Trophoblast cell (in vitro differentiated cells and primary cell): ENCODE measurements around the gene IL1R1.

Source experiments
- DNase-seq, 2 donors: peaks; one replicate each; pipeline ENCODE4 v3.0.0-alpha.2; 2016
- H2AFZ ChIP-seq: 2 replicates; pipeline ENCODE4 v1.6.1; 2013; ENCODE audit warnings: low read length, moderate library complexity, mild to moderate bottlenecking; ENCODE audit not compliant: insufficient read depth, poor library complexity
- H2AK5ac ChIP-seq: 2 replicates; pipeline ENCODE4 v1.6.1; 2013; ENCODE audit warnings: mild to moderate bottlenecking, low read length
- H2BK120ac ChIP-seq: 2 replicates; pipeline ENCODE4 v1.6.1; 2013; ENCODE audit warnings: low read length, mild to moderate bottlenecking, moderate library complexity; ENCODE audit not compliant: insufficient read depth, poor library complexity
- H2BK12ac ChIP-seq: 2 replicates; pipeline ENCODE4 v1.6.1; 2013; ENCODE audit warnings: mild to moderate bottlenecking, low read length, moderate library complexity
- H2BK5ac ChIP-seq: 2 replicates; pipeline ENCODE4 v1.6.1; 2013; ENCODE audit warnings: low read length, low read depth, moderate library complexity, mild to moderate bottlenecking; ENCODE audit not compliant: poor library complexity
- H3K14ac ChIP-seq: 2 replicates; pipeline ENCODE4 v1.6.1; 2013; ENCODE audit warnings: mild to moderate bottlenecking, low read length
- H3K18ac ChIP-seq: 2 replicates; pipeline ENCODE4 v1.6.1; 2013; ENCODE audit warnings: mild to moderate bottlenecking, low read length
- H3K23ac ChIP-seq: 2 replicates; pipeline ENCODE4 v1.6.1; 2013; ENCODE audit warnings: low read length
- H3K27ac ChIP-seq: 2 replicates; pipeline ENCODE4 v1.5.1; 2013; ENCODE audit warnings: low read depth, mild to moderate bottlenecking, inconsistent platforms, low read length, moderate library complexity
- H3K27me3 ChIP-seq: 2 replicates; pipeline ENCODE4 v1.6.1; 2013; ENCODE audit warnings: inconsistent platforms, mild to moderate bottlenecking, low read length, moderate library complexity; ENCODE audit not compliant: insufficient read depth
- H3K36me3 ChIP-seq, 2 experiments: 1 replicate in 1 of 2; 2 replicates in 1 of 2; pipeline ENCODE4 v1.6.1; 2013; ENCODE audit warnings: low read length in 2 of 2, mild to moderate bottlenecking in 2 of 2, moderate library complexity in 1 of 2; ENCODE audit not compliant: insufficient read depth in 2 of 2, control insufficient read depth in 1 of 2
- H3K4ac ChIP-seq: 2 replicates; pipeline ENCODE4 v1.6.1; 2013; ENCODE audit warnings: low read depth, mild to moderate bottlenecking, low read length, moderate library complexity
- H3K4me1 ChIP-seq, 2 experiments: 1 replicate in 1 of 2; 2 replicates in 1 of 2; pipeline ENCODE4 v1.6.1; 2013; ENCODE audit warnings: low read length in 2 of 2, mild to moderate bottlenecking in 2 of 2, moderate library complexity in 1 of 2; ENCODE audit not compliant: insufficient read depth in 2 of 2, control insufficient read depth in 1 of 2
- H3K4me2 ChIP-seq: 2 replicates; pipeline ENCODE4 v1.6.1; 2013; ENCODE audit warnings: inconsistent platforms, mild to moderate bottlenecking, low read length, moderate library complexity
- H3K4me3 ChIP-seq: 2 replicates; pipeline ENCODE4 v1.5.1; 2013; ENCODE audit warnings: mild to moderate bottlenecking, low read depth, low read length, inconsistent platforms
- H3K79me1 ChIP-seq: one replicate; pipeline ENCODE4 v1.6.1; 2013; ENCODE audit warnings: low read length
- H3K79me2 ChIP-seq: 2 replicates; pipeline ENCODE4 v1.6.1; 2013; ENCODE audit warnings: low read length, mild to moderate bottlenecking; ENCODE audit not compliant: control insufficient read depth, insufficient read depth, poor library complexity
- H3K9ac ChIP-seq: 2 replicates; pipeline ENCODE4 v1.6.1; 2013; ENCODE audit warnings: mild to moderate bottlenecking, low read length
- H3K9me3 ChIP-seq: 2 replicates; pipeline ENCODE4 v1.6.1; 2013; ENCODE audit warnings: low read depth, mild to moderate bottlenecking, control low read depth, inconsistent platforms, low read length; ENCODE audit not compliant: insufficient read depth
- H4K12ac ChIP-seq: 2 replicates; pipeline ENCODE4 v1.6.1; 2013; ENCODE audit warnings: low read depth, mild to moderate bottlenecking, low read length, moderate library complexity
- H4K8ac ChIP-seq: 2 replicates; pipeline ENCODE4 v1.6.1; 2013; ENCODE audit warnings: low read depth, mild to moderate bottlenecking, low read length, moderate library complexity
- H4K91ac ChIP-seq: one replicate; pipeline ENCODE4 v1.6.1; 2013; ENCODE audit warnings: low read depth, mild to moderate bottlenecking, low read length, moderate library complexity
- WGBS: extraction: QIAGEN DNeasy Blood & Tissue Kit; methylation state at CpG from one replicate; pipeline ENCODE4 v1.1.7; 2013; ENCODE audit warnings: missing lambda C conversion rate; ENCODE audit not compliant: insufficient read length, insufficient coverage; ENCODE audit errors: extremely low coverage; 5-methylcytosine and 5-hydroxymethylcytosine counted together

Gene IL1R1

DNA sequence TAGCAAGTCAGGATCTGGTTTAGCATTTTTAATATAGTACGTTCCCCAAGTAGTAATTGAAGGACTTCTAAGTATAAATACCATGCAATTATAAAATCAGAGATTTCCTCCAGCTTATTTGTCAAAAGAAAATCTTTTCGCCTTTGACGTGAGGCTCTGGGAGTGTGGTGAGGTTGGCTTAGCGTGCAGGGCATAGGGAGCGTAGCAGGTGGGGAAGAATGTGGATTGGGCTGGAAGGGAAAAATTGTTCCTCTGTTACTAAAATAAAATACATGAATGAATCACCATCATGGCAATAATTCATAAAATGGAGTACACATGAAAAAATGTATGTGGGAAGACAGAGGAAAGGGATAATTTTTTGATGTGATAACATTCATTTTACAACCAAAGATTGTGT lies 38.8 kb downstream of the IL1R1 start:
- no peak overlapping the region for H2BK12ac ChIP-seq
- no peak overlapping the region for H3K4me3 ChIP-seq
- peaks cover 10 to 12% of the 10 kb centered on the region in 2 experiments for H3K4me1 ChIP-seq
- H3K9ac ChIP-seq: no peak overlapping the region
- peaks cover 10 to 12% of the 10 kb centered on the region in 2 experiments for H3K36me3 ChIP-seq
- no peak overlapping the region for H3K14ac ChIP-seq
- H3K27ac ChIP-seq: no peak overlapping the region
- H3K79me1 ChIP-seq: peaks cover 3% of the 10 kb centered on the region
- no peak overlapping the region for H2AFZ ChIP-seq
- no peak overlapping the region for H3K4ac ChIP-seq
- no peaks in the 10 kb centered on the region for H3K79me2 ChIP-seq
- H2BK120ac ChIP-seq: no peak overlapping the region
- H3K23ac ChIP-seq: no peak overlapping the region
- H3K9me3 ChIP-seq: no peaks in the 10 kb centered on the region
- H4K91ac ChIP-seq: no peak overlapping the region
- no peak overlapping the region for H3K4me2 ChIP-seq
- H2AK5ac ChIP-seq: no peak overlapping the region
- no peak overlapping the region for H4K12ac ChIP-seq
- H3K18ac ChIP-seq: no peak overlapping the region
- H2BK5ac ChIP-seq: no peak overlapping the region
- H3K27me3 ChIP-seq: no peaks in the 10 kb centered on the region
- no peak overlapping the region for H4K8ac ChIP-seq
- peak in 1 of 2 donors; percentile 60 for DNase-seq
- WGBS: no CpG with 5 or more reads among the region's 5 CpGs

DNA sequence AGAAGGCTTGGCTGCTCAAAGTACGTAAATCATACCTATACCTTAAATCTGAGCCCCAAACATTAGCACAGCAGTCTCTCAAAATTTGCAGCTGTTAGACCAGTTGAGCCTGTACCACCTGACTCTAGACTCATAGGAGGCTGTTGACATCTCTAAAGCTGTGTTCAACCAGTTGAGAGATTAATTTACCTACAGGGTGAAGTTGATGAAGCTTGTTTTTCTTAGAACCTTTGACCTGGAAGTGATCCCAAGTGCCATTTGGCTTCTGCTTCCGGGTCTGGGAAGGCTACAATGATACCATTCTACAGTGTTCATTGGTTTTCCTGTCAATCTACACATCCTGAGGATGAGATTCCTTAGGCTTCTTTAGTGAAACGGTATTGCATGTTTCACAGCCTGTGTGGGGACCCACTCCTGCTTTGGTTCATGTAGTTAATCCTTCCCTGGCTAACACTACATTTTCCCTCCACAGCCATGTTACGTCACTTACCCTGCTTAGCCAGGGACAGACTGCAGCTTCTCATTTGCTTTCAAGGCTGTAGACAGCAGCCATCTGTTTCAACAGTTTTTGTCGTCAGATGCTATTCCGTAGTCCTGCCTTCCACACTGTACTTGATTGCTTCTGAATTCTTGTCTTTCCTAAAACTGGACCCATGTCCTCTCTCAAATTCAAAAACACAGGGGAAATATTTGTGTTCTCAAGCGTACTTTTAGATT lies 39.5 kb downstream of the IL1R1 start:
- H4K91ac ChIP-seq: no peak overlapping the region
- H4K8ac ChIP-seq: peak overlapping the region; percentile 30
- H3K9ac ChIP-seq: no peak overlapping the region
- H3K4me3 ChIP-seq: no peak overlapping the region
- no peak overlapping the region for H3K4me2 ChIP-seq
- no peak overlapping the region for H3K14ac ChIP-seq
- no peak overlapping the region for H3K18ac ChIP-seq
- no peaks in the 10 kb centered on the region for H3K9me3 ChIP-seq
- H3K79me1 ChIP-seq: peaks cover 3% of the 10 kb centered on the region
- no peak overlapping the region for H2BK5ac ChIP-seq
- H3K4me1 ChIP-seq: peaks cover 10 to 11% of the 10 kb centered on the region in 2 experiments
- H3K36me3 ChIP-seq: peaks cover 4 to 7% of the 10 kb centered on the region in 2 experiments
- peak overlapping the region; percentile 13 for H2AK5ac ChIP-seq
- peak overlapping the region; percentile 59 for H2BK120ac ChIP-seq
- H3K27me3 ChIP-seq: no peaks in the 10 kb centered on the region
- H3K79me2 ChIP-seq: no peaks in the 10 kb centered on the region
- H3K23ac ChIP-seq: no peak overlapping the region
- H2BK12ac ChIP-seq: peak overlapping the region; percentile 28
- DNase-seq: peak; percentile 33 to 69
- no CpG with 5 or more reads among the region's 7 CpGs for WGBS
- no peak overlapping the region for H3K27ac ChIP-seq
- H4K12ac ChIP-seq: no peak overlapping the region
- H3K4ac ChIP-seq: no peak overlapping the region
- H2AFZ ChIP-seq: no peak overlapping the region

DNA sequence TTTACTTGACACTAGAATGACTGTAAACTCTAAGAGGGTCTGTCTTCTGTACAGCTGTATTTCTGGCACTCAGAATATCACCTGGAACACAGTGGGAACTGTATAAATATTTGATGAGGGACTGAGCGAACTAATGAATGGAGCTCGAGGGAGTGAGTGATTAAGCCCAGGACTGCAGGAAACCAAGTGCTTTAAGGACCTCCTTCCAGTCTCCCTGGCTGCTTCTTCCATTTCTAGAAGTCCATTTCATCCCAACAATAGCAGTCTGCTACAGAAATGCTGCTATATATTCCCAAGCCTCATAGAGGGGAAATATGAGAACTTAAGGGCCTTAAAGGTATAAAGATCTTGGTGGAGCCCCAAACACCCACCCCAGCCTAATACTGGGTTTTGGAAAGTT lies 41.5 kb downstream of the IL1R1 start:
- H3K27ac ChIP-seq: no peak overlapping the region
- no peaks in the 10 kb centered on the region for H3K79me2 ChIP-seq
- no peak overlapping the region for H4K12ac ChIP-seq
- H3K23ac ChIP-seq: no peak overlapping the region
- no CpG with 5 or more reads among the region's 2 CpGs for WGBS
- no peak for DNase-seq
- H2BK12ac ChIP-seq: no peak overlapping the region
- no peak overlapping the region for H2BK5ac ChIP-seq
- H2AK5ac ChIP-seq: no peak overlapping the region
- H3K4me1 ChIP-seq: peaks cover 8 to 10% of the 10 kb centered on the region in 2 experiments
- H3K9me3 ChIP-seq: no peaks in the 10 kb centered on the region
- no peaks in the 10 kb centered on the region for H3K27me3 ChIP-seq
- H3K4ac ChIP-seq: no peak overlapping the region
- no peak overlapping the region for H3K9ac ChIP-seq
- H3K4me3 ChIP-seq: no peak overlapping the region
- H2BK120ac ChIP-seq: no peak overlapping the region
- peaks cover 3% of the 10 kb centered on the region for H3K79me1 ChIP-seq
- no peak overlapping the region for H3K4me2 ChIP-seq
- no peak overlapping the region for H4K91ac ChIP-seq
- no peak overlapping the region for H3K18ac ChIP-seq
- no peak overlapping the region for H2AFZ ChIP-seq
- H3K14ac ChIP-seq: no peak overlapping the region
- H4K8ac ChIP-seq: no peak overlapping the region
- no peaks in the 10 kb centered on the region for H3K36me3 ChIP-seq

DNA sequence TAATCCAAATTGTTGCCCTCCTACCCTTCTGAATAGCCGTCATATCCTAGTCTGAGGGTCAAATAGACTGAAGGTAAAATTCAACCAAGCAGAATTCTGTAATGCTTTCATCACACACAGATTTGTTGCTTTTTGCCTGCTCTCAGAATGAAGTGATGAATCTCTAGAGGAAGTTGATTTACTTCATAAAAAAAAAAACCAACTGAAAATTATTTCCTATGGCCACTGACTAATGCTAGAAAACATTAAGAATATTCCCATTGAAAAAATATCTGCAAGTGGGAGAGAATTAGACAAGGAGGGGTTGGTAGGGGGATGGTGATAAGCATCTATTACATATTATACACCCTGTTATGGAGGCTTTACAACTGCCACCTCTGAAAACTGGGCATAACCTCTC lies 42.0 kb downstream of the IL1R1 start:
- Histone ChIP-seq H4K91ac (no peak overlapping the region), H2AFZ (no peak overlapping the region), H3K4ac (no peak overlapping the region), H4K8ac (no peak overlapping the region), H3K9me3 (no peaks in the 10 kb centered on the region), H3K18ac (no peak overlapping the region), H3K4me2 (no peak overlapping the region), H3K4me1 (peaks cover 8 to 10% of the 10 kb centered on the region in 2 experiments), H3K23ac (no peak overlapping the region), H2BK12ac (no peak overlapping the region), H3K79me1 (peaks cover 3% of the 10 kb centered on the region), H2BK120ac (no peak overlapping the region), H2AK5ac (no peak overlapping the region), H3K79me2 (no peaks in the 10 kb centered on the region), H3K36me3 (no peaks in the 10 kb centered on the region), H3K27ac (no peak overlapping the region), H2BK5ac (no peak overlapping the region), H3K14ac (no peak overlapping the region), H3K4me3 (no peak overlapping the region), H3K27me3 (no peaks in the 10 kb centered on the region), H4K12ac (no peak overlapping the region), H3K9ac (no peak overlapping the region)
- DNase-seq: no peak
- WGBS: no CpG with 5 or more reads among the region's 1 CpG
